ENCODE results near the gene PCDHGB3.
"Not testable (repeated sequence)": the region's sequence is repeated elsewhere in the genome, so short reads cannot be mapped to it uniquely, and the experiment has no call there.

PCDHGB3 gene

DNA sequence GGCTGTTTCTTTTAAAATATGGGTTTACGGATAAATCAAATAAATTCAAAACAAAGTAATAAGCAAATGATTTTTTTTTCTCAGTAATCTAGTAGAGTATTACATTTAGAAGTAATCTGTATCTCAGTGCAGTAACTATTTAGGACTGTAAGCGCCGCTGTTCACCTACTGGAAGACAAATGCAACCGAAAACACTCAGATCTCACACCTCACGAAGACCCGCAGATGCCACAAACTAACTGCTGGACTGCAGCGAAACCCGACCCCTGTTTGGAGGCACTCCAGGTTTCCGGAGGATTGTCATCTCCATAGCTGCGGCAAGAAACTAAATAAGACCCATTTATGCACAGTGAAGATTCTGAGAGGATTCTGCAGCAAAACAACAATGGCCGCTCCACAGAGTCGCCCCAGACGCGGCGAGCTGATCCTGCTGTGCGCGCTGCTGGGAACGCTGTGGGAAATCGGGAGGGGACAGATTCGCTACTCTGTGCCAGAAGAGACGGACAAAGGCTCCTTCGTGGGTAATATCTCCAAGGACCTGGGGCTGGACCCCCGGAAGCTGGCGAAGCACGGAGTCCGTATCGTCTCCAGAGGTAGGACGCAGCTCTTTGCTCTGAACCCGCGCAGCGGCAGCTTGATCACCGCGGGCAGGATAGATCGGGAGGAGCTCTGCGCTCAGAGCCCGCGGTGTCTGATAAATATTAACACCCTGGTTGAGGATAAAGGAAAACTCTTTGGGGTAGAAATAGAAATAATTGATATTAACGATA is 22.6 kb downstream of the PCDHGB3 start, which contains the start of gene PCDHGA8:
TSS of gene PCDHGA8 (plus strand) at position 205 of the 770 bp plus-strand sequence. CDS start at position 386, 181 bp downstream.
- DNase-seq (ENCODE audit: low read depth), result no peak

- no peak for DNase-seq (ENCODE audit: low read depth)
Observed at GRCh38 chr5:141393267-141393666, 23.2 kb downstream of the PCDHGB3 start.

- not testable (repeated sequence) for DNase-seq (ENCODE audit: low read depth)
Observed at GRCh38 chr5:141394401-141395187, 24.6 kb downstream of the PCDHGB3 start.

GRCh38 chr5:141397756-141398551 is 27.9 kb downstream of the PCDHGB3 start, which contains the start of gene PCDHGB5:
TSS of gene PCDHGB5 (plus strand) at chr5:141397947. CDS start at chr5:141398128, 181 bp downstream.
- not testable (repeated sequence) for DNase-seq (ENCODE audit: low read depth)

GRCh38 chr5:141398608-141399007 is 28.6 kb downstream of the PCDHGB3 start:
- no peak for DNase-seq (ENCODE audit: low read depth)

DNA sequence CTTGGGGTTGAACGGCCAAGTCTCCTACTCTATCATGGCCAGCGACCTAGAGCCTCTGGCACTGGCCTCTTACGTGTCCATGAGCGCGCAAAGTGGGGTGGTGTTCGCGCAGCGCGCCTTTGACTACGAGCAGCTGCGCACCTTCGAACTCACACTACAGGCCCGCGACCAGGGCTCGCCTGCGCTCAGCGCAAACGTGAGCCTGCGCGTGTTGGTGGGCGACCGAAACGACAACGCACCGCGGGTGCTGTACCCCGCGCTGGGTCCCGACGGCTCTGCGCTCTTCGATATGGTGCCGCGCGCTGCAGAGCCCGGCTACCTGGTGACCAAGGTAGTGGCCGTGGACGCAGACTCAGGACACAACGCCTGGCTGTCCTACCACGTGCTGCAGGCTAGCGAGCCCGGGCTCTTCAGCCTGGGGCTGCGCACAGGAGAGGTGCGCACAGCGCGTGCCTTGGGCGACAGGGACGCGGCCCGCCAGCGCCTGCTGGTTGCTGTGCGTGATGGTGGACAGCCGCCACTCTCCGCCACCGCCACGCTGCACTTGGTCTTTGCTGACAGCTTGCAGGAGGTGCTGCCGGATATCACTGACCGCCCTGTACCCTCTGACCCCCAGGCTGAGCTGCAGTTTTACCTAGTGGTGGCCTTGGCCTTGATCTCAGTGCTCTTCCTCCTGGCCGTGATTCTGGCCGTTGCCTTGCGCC is 29.7 kb downstream of the PCDHGB3 start:
- DNase-seq (ENCODE audit: low read depth), result no peak

DNA sequence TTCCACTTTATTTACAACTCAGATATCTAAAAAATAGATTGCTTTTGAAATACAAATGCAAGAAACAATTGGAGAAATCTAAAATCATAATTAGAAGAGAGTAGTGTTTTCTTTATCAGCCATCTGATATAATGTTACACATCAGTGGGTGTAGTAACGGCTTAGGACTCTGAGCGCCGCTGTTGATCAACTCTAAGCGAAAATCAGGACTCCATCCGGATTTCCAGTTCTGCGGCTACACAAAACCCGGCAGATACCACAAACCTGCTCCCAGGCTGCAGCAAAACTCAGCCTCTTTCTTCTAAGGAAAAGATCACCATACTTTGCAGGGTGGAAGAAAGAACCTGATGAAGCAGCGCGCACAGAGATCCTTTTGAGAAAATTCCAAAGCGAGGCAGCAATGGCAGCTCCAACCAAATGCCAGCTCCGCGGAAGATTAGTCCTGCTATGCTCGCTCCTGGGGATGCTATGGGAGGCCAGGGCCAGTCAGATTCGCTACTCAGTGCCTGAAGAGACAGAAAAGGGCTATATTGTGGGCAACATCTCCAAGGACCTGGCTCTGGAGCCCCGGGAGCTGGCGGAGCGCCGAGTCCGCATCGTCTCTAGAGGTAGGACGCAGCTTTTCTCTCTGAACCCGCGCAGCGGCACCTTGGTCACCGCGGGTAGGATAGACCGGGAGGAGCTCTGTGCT is 32.7 kb downstream of the PCDHGB3 start, which contains the start of gene PCDHGA9:
TSS of gene PCDHGA9 (plus strand) at position 226 of the 691 bp plus-strand sequence. CDS start at position 401, 175 bp downstream.
- no peak for DNase-seq (ENCODE audit: low read depth)

DNA sequence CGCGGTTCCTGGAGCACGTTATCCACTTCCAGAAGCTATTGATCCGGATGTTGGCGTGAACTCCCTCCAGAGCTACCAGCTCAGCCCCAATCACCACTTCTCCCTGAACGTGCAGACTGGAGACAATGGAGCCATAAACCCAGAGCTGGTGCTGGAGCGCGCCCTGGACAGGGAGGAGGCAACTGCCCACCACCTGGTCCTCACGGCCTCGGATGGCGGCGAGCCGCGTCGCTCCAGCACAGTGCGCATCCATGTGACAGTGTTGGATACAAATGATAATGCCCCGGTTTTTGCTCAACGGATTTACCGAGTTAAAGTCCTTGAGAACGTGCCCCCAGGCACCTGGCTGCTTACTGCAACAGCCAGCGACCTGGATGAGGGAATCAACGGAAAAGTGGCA is 33.3 kb downstream of the PCDHGB3 start:
- DNase-seq (ENCODE audit: low read depth), result no peak

GRCh38 chr5:141407790-141408505 is 37.9 kb downstream of the PCDHGB3 start, which contains the start of gene PCDHGB6:
TSS of gene PCDHGB6 (plus strand) at chr5:141408021. CDS start at chr5:141408203, 182 bp downstream.
- not testable (repeated sequence) for DNase-seq (ENCODE audit: low read depth)

DNA sequence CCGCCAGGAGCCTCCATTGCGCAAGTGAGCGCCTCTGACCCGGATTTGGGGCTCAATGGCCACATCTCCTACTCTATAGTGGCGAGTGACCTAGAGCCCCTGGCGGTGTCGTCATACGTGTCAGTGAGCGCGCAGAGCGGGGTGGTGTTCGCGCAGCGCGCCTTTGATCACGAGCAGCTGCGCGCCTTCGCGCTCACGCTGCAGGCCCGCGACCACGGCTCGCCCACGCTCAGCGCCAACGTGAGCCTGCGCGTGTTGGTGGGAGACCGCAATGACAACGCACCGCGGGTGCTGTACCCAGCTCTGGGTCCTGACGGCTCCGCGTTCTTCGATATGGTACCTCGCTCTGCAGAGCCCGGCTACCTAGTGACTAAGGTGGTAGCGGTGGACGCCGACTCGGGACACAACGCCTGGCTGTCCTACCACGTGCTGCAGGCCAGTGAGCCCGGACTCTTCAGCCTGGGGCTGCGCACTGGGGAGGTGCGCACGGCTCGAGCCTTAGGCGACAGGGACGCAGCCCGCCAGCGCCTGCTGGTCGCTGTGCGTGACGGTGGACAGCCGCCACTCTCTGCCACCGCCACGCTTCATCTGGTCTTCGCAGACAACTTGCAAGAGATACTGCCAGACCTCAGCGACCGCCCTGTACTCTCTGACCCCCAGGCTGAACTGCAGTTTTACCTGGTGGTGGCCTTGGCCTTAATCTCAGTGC is 39.7 kb downstream of the PCDHGB3 start:
- DNase-seq (ENCODE audit: low read depth), result no peak

DNA sequence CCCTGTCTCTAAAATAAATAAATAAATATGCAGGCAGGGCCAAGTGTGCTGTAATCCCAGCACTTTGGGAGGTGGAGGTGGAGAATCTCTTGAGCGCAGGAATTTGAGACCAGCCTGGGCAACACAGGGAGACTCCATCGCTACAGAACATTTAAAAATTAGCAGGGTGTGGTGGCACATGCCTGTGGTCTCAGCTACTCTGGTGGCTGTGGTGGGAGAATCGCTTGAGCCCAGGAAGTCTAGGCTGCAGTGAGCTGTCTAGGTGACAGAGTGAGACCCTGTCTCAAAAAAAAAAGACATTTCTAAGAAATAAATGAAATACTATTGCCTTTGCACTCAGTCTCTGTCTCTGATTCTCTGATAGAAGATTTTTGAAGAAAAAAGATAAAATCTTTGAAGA is 41.5 kb downstream of the PCDHGB3 start:
- no peak for DNase-seq (ENCODE audit: low read depth)

GRCh38 chr5:141412854-141413539 is 43.0 kb downstream of the PCDHGB3 start, which contains the start of gene PCDHGA10:
TSS of gene PCDHGA10 (plus strand) at chr5:141412987. CDS start at chr5:141413176, 189 bp downstream.
- no peak for DNase-seq (ENCODE audit: low read depth)

DNA sequence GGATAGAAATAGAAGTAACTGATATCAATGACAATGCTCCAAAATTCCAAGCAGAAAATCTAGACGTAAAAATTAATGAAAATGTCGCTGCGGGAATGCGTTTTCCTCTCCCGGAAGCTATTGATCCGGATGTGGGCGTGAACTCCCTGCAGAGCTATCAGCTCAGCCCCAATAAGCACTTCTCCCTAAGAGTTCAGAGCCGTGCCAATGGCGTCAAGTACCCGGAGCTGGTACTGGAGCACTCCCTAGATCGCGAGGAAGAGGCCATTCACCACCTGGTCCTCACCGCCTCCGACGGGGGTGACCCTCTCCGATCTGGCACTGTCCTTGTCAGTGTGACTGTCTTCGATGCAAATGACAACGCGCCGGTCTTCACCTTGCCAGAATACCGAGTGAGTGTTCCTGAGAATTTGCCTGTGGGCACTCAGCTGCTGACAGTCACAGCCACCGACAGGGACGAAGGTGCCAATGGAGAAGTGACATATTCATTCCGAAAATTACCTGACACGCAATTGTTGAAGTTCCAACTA is 43.6 kb downstream of the PCDHGB3 start:
- no peak for DNase-seq (ENCODE audit: low read depth)

DNA sequence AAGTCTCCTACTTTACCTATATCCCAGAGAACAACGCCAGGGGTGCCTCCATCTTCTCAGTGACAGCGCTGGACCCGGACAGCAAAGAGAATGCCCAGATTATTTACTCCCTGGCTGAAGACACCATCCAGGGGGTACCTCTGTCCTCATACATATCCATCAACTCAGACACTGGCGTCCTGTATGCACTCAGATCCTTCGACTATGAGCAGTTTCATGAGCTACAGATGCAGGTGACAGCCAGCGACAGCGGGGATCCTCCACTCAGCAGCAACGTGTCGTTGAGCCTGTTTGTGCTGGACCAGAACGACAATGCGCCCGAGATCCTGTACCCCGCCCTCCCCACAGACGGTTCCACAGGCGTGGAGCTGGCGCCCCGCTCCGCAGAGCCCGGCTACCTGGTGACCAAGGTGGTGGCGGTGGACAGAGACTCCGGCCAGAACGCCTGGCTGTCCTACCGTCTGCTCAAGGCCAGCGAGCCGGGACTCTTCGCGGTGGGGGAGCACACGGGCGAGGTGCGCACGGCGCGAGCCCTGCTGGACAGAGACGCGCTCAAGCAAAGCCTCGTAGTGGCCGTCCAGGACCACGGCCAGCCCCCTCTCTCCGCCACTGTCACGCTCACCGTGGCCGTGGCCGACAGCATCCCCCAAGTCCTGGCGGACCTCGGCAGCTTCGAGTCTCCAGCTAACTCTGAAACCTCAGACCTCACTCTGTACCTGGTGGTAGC is 44.7 kb downstream of the PCDHGB3 start:
- not testable (repeated sequence) for DNase-seq (ENCODE audit: low read depth)

GRCh38 chr5:141415275-141415618 is 45.2 kb downstream of the PCDHGB3 start:
- not testable (repeated sequence) for DNase-seq (ENCODE audit: low read depth)

- DNase-seq (ENCODE audit: low read depth), result not testable (repeated sequence)
Observed at GRCh38 chr5:141417494-141418172, 47.6 kb downstream of the PCDHGB3 start, which contains the start of gene PCDHGB7. TSS of gene PCDHGB7 (plus strand) at chr5:141417677. CDS start at chr5:141417860, 183 bp downstream.

Data from stimulated activated CD8-positive, alpha-beta memory T cell treated with anti-CD3 and anti-CD28 coated beads, Interleukin-15, amount 100 ng/mL, for 24 hours (primary cell).